Natural killer cell (primary cell): ENCODE data around the gene SARDH. TPM values are rescaled to one million over a fixed set of nuclear protein-coding genes. Genes with fewer than 3 reads are reported as not detected.

ENCODE experiments used
- ATAC-seq, 3 donors: fragments of 150-1000 bp in 2 of 3; fragments of 200-7000 bp in 1 of 3; cut with Tn5 transposase; 1 replicate in 1 of 3; 2 replicates in 2 of 3; pipeline ENCODE4 v1.10.0; 2021; ENCODE audit warnings: mild to moderate bottlenecking in 2 of 3, moderate library complexity in 2 of 3
- DNase-seq, 2 donors: peaks; one replicate each; pipeline versions ENCODE4 v3.0.0 to v3.0.0-alpha.2; 2013 to 2021; ENCODE audit warnings: mixed read lengths in 1 of 2
- H3K27ac ChIP-seq: one replicate; pipeline ENCODE4 v1.5.1; 2013; ENCODE audit warnings: mild to moderate bottlenecking, low read length
- H3K27me3 ChIP-seq: one replicate; pipeline ENCODE4 v1.6.1; 2013; ENCODE audit warnings: low read length; ENCODE audit not compliant: control insufficient read depth, insufficient read depth
- H3K36me3 ChIP-seq: one replicate; pipeline ENCODE4 v1.6.1; 2013; ENCODE audit warnings: low read length; ENCODE audit not compliant: control insufficient read depth, insufficient read depth
- H3K4me1 ChIP-seq: one replicate; pipeline ENCODE4 v1.6.1; 2013; ENCODE audit warnings: low read length; ENCODE audit not compliant: control insufficient read depth, insufficient read depth
- H3K4me3 ChIP-seq: one replicate; pipeline ENCODE4 v1.5.1; 2013; ENCODE audit warnings: low read length
- H3K9me3 ChIP-seq: one replicate; pipeline ENCODE4 v1.6.1; 2013; ENCODE audit warnings: low read length; ENCODE audit not compliant: control insufficient read depth, insufficient read depth
- H3K27ac Mint-ChIP-seq, 2 donors: one replicate each; pipeline ENCODE4 v1.8.0; 2022; ENCODE audit warnings: mild to moderate bottlenecking in 2 of 2, mixed read lengths in 2 of 2, moderate library complexity in 1 of 2
- H3K27me3 Mint-ChIP-seq, 2 donors: one replicate each; pipeline ENCODE4 v1.8.0; 2022; ENCODE audit warnings: low read depth in 2 of 2, mixed read lengths in 2 of 2
- H3K36me3 Mint-ChIP-seq: one replicate; pipeline ENCODE4 v1.8.0; 2022; ENCODE audit warnings: mixed read lengths
- H3K4me1 Mint-ChIP-seq, 2 donors: one replicate each; pipeline ENCODE4 v1.8.0; 2022; ENCODE audit warnings: mixed read lengths in 2 of 2
- H3K4me3 Mint-ChIP-seq: one replicate; pipeline ENCODE4 v1.8.0; 2022; ENCODE audit warnings: mild to moderate bottlenecking, moderate library complexity, mixed read lengths
- H3K9me3 Mint-ChIP-seq, 2 donors: one replicate each; pipeline ENCODE4 v1.8.0; 2022; ENCODE audit warnings: mixed read lengths in 2 of 2
- WGBS: methylation state at CpG from one replicate; pipeline ENCODE4 v1.1.7; 2013; ENCODE audit warnings: missing lambda C conversion rate; ENCODE audit not compliant: insufficient coverage; 5-methylcytosine and 5-hydroxymethylcytosine counted together
- intact Hi-C: fragments of 100-400 bp; cut with micrococcal nuclease; formaldehyde crosslinking; loops from one replicate; pipeline ENCODE4 v1.14.2; 2022
- total RNA-seq, 4 donors: library from RNA; stranded (reverse); fragments of 120-200 nt in 1 of 4; gene quantifications; one replicate each; pipeline versions ENCODE4 v1.2.3 to v1.2.4, GENCODE V29; 2013 to 2022
- TF ChIP-seq, protein P1 (sequence below): fragments of 200-600 bp; IDR thresholded peaks from one replicate; pipeline ENCODE4 v1.8.0; 2022; ENCODE audit warnings: antibody characterized with exemption

Gene SARDH
- total RNA-seq, 3 donors from 2014 or later (not counting 1 experiment from before 2014, with no cell fraction given) = 2.2 to 6.8 (median 4.1) TPM

- intact Hi-C loops = no loop called here
- ATAC-seq (no peak), DNase-seq (no peak)
- H3K9me3 Mint-ChIP-seq = no peaks in the 10 kb centered on the region
- Histone ChIP-seq H3K27ac (no peak overlapping the region), H3K4me3 (no peak overlapping the region), H3K27me3 (no peaks in the 10 kb centered on the region), H3K9me3 (no peaks in the 10 kb centered on the region), H3K4me1 (no peaks in the 10 kb centered on the region), H3K36me3 (no peaks in the 10 kb centered on the region)
- H3K36me3 Mint-ChIP-seq = no peaks in the 10 kb centered on the region
- no peak overlapping the region for H3K27ac Mint-ChIP-seq
- H3K27me3 Mint-ChIP-seq = peaks cover 8 to 13% of the 10 kb centered on the region in 2 donors
- TF ChIP-seq, protein P1, sequence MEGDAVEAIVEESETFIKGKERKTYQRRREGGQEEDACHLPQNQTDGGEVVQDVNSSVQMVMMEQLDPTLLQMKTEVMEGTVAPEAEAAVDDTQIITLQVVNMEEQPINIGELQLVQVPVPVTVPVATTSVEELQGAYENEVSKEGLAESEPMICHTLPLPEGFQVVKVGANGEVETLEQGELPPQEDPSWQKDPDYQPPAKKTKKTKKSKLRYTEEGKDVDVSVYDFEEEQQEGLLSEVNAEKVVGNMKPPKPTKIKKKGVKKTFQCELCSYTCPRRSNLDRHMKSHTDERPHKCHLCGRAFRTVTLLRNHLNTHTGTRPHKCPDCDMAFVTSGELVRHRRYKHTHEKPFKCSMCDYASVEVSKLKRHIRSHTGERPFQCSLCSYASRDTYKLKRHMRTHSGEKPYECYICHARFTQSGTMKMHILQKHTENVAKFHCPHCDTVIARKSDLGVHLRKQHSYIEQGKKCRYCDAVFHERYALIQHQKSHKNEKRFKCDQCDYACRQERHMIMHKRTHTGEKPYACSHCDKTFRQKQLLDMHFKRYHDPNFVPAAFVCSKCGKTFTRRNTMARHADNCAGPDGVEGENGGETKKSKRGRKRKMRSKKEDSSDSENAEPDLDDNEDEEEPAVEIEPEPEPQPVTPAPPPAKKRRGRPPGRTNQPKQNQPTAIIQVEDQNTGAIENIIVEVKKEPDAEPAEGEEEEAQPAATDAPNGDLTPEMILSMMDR = no peak
- WGBS = 92% methylated on average over 12 of the region's 12 CpGs
- H3K4me1 Mint-ChIP-seq = no peaks in the 10 kb centered on the region
- no peak overlapping the region for H3K4me3 Mint-ChIP-seq
These were observed 88.1 kb downstream of the SARDH start for GRCh38 chr9:133650026-133650425.

- no peaks in the 10 kb centered on the region for H3K4me1 Mint-ChIP-seq
- Histone ChIP-seq H3K27me3 (no peaks in the 10 kb centered on the region), H3K4me1 (no peaks in the 10 kb centered on the region), H3K27ac (no peak overlapping the region), H3K36me3 (no peaks in the 10 kb centered on the region), H3K4me3 (no peak overlapping the region), H3K9me3 (no peaks in the 10 kb centered on the region)
- ATAC-seq (no peak), DNase-seq (no peak)
- H3K27me3 Mint-ChIP-seq = peaks cover 11 to 18% of the 10 kb centered on the region in 2 donors
- TF ChIP-seq, protein P1 = no peak
- H3K27ac Mint-ChIP-seq = no peak overlapping the region
- no peaks in the 10 kb centered on the region for H3K36me3 Mint-ChIP-seq
- intact Hi-C loops = no loop called here
- WGBS = 79% methylated on average over 7 of the region's 7 CpGs
- no peaks in the 10 kb centered on the region for H3K9me3 Mint-ChIP-seq
- no peak overlapping the region for H3K4me3 Mint-ChIP-seq
These were observed 89.0 kb downstream of the SARDH start for GRCh38 chr9:133649194-133649593.

DNA sequence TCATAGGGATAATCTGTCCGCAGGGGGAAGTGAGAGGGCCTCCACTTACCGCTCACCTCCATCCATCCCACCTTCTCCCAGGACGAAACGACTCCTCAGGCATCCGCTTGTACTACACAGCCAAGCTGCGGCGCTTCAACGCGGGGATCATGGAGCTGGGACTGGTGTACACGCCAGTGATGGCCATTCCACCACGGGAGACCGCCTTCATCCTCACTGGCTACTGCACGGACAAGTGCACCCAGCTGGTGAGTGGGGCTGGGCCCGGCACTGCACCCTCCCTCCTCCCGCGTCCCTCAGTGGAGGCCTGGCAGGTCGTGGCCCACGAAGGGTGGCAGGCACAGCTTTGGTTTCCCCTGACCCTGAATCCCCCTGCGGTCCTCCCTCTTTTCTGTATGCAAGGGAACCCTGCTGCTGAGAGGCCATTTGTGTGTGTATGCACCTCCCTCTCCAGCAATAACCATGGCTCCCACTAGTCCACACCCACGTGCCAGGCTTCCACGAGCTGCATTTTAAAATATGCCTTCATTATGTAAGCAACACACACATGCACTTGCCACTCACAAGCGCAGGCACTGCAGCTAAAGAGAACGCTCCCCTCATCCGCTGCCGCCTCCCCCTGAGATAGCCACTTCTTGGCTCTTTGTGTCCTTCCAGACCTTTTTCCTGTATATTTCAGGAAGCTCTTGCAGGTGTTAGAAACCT is 90.2 kb downstream of the SARDH start:
- no peaks in the 10 kb centered on the region for H3K4me1 Mint-ChIP-seq
- Histone ChIP-seq H3K4me3 (no peak overlapping the region), H3K27ac (no peak overlapping the region), H3K27me3 (no peaks in the 10 kb centered on the region), H3K9me3 (no peaks in the 10 kb centered on the region), H3K36me3 (no peaks in the 10 kb centered on the region), H3K4me1 (no peaks in the 10 kb centered on the region)
- no peaks in the 10 kb centered on the region for H3K9me3 Mint-ChIP-seq
- no peak overlapping the region for H3K4me3 Mint-ChIP-seq
- no peaks in the 10 kb centered on the region for H3K36me3 Mint-ChIP-seq
- intact Hi-C loops = no loop called here
- DNase-seq = no peak
- peaks cover 11 to 15% of the 10 kb centered on the region in 2 donors for H3K27me3 Mint-ChIP-seq
- H3K27ac Mint-ChIP-seq = no peak overlapping the region
- no peak for ATAC-seq
- TF ChIP-seq, protein P1 = no peak
- 89% methylated on average over 25 of the region's 25 CpGs for WGBS

GRCh38 chr9:133647148-133647547 is 91.0 kb downstream of the SARDH start:
- no peak for ATAC-seq
- 83% methylated on average over 7 of the region's 7 CpGs for WGBS
- peak in 1 of 2 donors; percentile 42 for DNase-seq

More at GRCh38 chr9:133647148-133647547, 91.0 kb downstream of the SARDH start:
- Histone ChIP-seq H3K27me3 (no peaks in the 10 kb centered on the region), H3K27ac (no peak overlapping the region), H3K9me3 (no peaks in the 10 kb centered on the region), H3K4me1 (no peaks in the 10 kb centered on the region), H3K4me3 (no peak overlapping the region), H3K36me3 (no peaks in the 10 kb centered on the region)
- Mint-ChIP-seq H3K36me3 (no peaks in the 10 kb centered on the region), H3K4me1 (no peaks in the 10 kb centered on the region), H3K4me3 (no peak overlapping the region), H3K27me3 (peaks cover 11 to 15% of the 10 kb centered on the region in 2 donors), H3K27ac (no peak overlapping the region), H3K9me3 (no peaks in the 10 kb centered on the region)
- intact Hi-C loops = no loop called here
- TF ChIP-seq, protein P1 = no peak
